GM12892 (cell line): ENCODE measurements around the gene MID1.

Experiments
- POLR2A ChIP-seq: IDR thresholded peaks from 2 replicates; pipeline ENCODE4 v1.6.1; 2011; ENCODE audit warnings: low read depth, low read length, control low read depth
- POLR2AphosphoS5 ChIP-seq: IDR thresholded peaks from 2 replicates; pipeline ENCODE4 v1.6.1; 2011; ENCODE audit warnings: low read depth, low read length, control low read depth
- TAF1 ChIP-seq: IDR thresholded peaks from 2 replicates; pipeline ENCODE4 v1.6.1; 2011; ENCODE audit warnings: low read depth, mild to moderate bottlenecking, control low read depth, low read length, borderline replicate concordance

- TF ChIP-seq POLR2A (no peak), POLR2AphosphoS5 (no peak), TAF1 (no peak)
These were observed 137.1 kb downstream of the MID1 start for GRCh38 chrX:10483191-10483831.
